ENCODE measurements around the gene GATA6. TPM values are rescaled to one million over a fixed set of nuclear protein-coding genes. Genes with fewer than 3 reads are reported as not detected.
"Not testable (repeated sequence)": the region's sequence is repeated elsewhere in the genome, so short reads cannot be mapped to it uniquely, and the experiment has no call there.

Gene GATA6
- total RNA-seq, 1 donor from 2014 or later: 0.08 TPM

GRCh38 chr18:22180722-22181121, 11.3 kb downstream of the GATA6 start:
- DNase-seq (ENCODE audit: low read depth): no peak

- DNase-seq (ENCODE audit: low read depth): no peak
Measured at GRCh38 chr18:22182884-22183697, 13.7 kb downstream of the GATA6 start.

- no peak for DNase-seq (ENCODE audit: low read depth)
Measured at GRCh38 chr18:22183698-22184170, 14.3 kb downstream of the GATA6 start.

DNA sequence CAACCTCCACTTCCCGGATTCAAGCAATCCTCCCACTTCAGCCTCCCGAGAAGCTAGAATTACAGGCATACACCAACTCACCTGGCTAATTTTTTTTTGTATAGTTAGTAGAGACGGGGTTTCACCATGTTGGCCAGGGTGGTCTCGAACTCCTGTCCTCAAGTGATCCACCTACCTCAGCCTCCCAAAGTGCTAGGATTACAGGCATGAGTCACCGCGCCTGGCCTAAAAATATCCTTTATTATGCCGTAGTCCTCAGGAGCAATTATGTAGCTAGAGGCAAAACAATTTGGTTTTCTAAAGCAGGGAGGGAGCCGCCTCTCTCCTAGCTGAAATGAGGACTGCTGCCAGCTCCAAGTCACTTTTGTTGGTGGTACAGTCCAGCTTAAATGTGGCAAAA, 15.2 kb downstream of the GATA6 start:
- not testable (repeated sequence) for DNase-seq (ENCODE audit: low read depth)

GRCh38 chr18:22185273-22185672, 15.9 kb downstream of the GATA6 start:
- no peak for DNase-seq (ENCODE audit: low read depth)

- no peak for DNase-seq (ENCODE audit: low read depth)
Measured at GRCh38 chr18:22185771-22186386, 16.5 kb downstream of the GATA6 start.

- no peak for DNase-seq (ENCODE audit: low read depth)
Measured at GRCh38 chr18:22186484-22186971, 17.1 kb downstream of the GATA6 start.

DNA sequence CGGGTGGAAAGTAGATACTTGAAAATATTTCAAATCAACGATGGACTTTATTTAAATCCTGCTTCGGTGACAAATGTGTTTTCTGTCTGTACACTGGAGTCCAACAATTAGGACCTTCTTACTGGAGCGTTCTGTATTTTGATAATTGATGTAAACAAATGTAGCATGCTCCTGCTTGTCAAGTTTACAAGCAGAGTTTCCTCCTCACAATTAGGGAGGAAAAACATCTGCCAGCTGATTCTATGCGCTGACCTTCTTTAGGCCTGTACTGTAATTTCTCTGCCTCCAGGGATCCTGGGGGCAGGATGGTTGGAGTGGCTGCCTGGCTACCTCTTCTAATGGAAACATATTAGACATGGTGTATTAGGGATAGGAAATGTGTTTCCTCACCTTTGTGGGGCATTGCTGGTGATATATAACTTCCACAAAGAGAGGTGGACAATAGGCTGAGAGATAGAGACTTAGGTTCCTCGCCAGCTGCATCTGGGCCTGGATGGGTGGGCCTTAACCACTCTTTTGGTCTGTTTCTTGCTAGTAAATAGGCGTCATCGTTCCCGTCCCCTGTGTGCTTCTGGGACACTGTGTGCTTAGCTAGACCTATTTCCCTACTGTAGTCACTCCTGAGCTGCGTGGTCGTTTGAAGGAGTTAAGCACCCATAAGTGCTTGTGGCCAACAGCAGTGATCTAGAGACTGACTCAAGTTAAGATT, 19.3 kb downstream of the GATA6 start:
- DNase-seq (ENCODE audit: low read depth): no peak

DNA sequence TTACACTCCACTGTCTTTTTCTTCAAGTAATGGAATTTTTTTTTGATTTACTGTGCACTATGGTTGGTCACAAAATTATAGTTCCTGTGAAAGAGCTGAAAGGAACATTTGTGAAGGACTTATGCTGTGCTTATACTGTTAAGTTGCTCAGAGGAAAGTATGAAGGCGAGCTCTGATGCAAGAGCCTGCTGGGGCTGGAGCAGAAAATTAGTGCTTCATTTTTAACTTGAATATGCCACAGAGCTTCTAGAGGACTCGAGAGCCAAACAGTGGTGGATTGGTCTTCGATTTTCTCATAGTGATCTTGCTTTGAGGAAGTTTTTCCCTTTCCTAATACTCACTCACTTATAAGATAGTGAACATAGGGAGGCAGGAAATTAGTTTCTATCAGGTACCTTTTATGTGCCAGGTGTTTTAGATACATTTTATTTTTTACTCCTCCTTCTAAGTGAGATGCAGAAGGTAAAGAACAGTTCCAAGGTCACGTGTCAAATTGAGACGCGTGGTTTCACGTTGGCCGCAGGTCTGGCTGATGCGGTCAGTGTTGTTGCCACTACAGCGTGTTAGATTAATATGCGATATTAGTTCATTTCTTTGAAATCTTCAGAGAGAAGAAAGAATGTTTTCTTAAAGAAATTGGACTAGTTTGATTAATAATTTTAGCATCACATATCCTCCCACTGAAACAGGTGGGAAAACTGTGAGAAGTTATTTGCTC, 20.2 kb downstream of the GATA6 start:
- DNase-seq (ENCODE audit: low read depth): no peak

GRCh38 chr18:22191346-22191695, 21.9 kb downstream of the GATA6 start:
- DNase-seq (ENCODE audit: low read depth): no peak

DNA sequence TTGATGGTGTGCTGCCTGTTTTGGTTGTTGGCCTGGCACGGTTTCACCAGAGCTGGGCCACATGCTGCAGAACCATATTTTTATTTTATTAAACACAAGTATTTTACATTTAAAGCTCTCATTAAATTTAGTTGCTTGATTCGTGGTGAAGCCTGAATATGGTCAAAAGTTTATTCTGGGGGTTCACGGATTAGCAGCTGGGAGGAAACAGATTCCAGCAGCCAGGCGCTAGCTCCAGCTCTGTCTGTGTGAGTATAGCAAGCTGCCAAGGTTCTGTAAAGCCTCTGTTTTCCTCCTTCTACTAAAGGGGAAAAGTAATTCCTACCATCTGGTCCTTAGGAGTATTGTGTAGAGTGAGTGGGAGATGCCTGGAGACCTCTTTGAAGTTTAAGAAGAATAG, 22.5 kb downstream of the GATA6 start:
- DNase-seq (ENCODE audit: low read depth): no peak

GRCh38 chr18:22193466-22193865, 24.1 kb downstream of the GATA6 start:
- DNase-seq (ENCODE audit: low read depth): no peak

- no peak for DNase-seq (ENCODE audit: low read depth)
Measured at GRCh38 chr18:22194151-22194598, 24.8 kb downstream of the GATA6 start.

DNA sequence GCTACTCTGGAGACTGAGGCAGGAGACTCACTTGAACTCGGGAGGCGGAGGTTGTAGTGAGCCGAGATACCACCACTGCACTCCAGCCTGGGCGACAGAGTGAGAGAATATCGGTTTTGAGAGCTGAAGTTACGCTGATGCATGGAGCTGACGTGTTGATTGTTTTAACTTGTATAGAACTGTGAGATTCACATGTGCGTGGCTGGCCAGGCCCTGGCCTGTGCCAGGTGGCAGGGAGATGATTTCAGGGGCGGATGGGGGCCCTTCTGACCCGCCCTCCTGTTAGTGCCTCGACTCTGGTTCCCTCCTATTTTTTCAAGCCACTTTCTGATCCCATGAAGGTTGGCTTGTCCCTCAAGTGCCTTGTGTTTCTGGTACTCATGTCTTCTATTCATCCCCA, 25.7 kb downstream of the GATA6 start:
- DNase-seq (ENCODE audit: low read depth): no peak

DNA sequence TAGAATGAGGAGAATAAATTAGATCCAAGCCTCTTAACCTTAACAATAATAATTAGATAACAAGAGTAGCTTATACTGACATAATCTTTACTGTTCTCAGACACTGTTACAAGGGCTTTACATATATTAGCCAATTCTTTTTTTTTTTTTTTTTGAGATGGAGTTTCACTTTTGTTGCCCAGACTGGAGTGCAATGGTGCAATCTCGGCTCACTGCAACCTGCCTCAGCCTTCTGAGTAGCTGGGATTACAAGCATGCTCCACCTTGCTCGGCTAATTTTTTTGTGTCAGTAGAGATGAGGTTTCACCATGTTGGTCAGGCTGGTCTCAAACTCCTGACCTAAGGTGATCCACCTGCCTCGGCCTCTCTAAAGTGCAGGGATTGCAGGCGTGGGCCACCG, 27.6 kb downstream of the GATA6 start:
- not testable (repeated sequence) for DNase-seq (ENCODE audit: low read depth)

DNA sequence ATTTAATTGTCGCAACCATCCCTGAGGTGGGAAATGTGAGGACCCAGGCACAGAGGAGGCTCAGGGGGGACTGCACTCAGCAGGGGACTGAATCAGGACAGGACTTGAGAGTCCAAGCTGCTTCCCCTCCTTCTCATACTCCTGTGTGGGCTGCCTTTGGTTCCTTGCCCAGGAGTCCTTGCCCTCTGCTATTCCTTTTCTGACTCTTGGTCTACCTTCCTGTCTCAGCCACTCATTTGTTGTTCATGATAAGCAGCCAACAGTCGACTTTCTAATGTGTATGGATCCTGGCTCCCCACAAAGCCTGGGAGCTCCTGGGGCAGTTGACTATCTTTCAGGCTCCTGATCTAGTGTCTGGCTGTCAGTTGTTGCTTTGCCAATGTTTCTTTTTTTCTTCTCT, 28.3 kb downstream of the GATA6 start:
- no peak for DNase-seq (ENCODE audit: low read depth)

GRCh38 chr18:22198163-22198562, 28.8 kb downstream of the GATA6 start:
- no peak for DNase-seq (ENCODE audit: low read depth)

DNA sequence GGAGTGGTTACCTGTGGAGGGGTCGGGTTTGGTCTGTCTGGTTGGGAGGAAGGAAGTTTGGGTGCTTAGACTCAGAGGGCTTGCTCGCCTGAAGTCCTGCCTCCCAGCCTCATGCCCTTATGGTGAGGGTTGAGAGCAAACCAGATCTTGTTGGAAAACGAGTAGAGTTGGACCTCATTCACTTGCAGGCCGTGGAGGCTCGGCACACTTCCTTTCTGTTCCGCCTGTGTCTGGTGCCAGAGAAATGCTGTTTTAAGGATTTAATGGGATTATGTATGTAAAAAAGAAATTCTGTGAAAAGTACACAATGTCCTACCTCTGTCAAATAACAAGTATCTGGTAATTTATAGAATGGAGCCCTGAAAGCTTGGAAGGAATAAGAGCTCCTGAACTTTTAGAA, 29.6 kb downstream of the GATA6 start:
- no peak for DNase-seq (ENCODE audit: low read depth)

DNA sequence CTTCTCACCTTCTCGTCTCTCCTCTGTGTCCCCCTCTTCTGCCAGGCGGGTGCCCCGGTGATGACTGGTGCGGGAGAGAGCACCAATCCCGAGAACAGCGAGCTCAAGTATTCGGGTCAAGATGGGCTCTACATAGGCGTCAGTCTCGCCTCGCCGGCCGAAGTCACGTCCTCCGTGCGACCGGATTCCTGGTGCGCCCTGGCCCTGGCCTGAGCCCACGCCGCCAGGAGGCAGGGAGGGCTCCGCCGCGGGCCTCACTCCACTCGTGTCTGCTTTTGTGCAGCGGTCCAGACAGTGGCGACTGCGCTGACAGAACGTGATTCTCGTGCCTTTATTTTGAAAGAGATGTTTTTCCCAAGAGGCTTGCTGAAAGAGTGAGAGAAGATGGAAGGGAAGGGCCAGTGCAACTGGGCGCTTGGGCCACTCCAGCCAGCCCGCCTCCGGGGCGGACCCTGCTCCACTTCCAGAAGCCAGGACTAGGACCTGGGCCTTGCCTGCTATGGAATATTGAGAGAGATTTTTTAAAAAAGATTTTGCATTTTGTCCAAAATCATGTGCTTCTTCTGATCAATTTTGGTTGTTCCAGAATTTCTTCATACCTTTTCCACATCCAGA, 31.3 kb downstream of the GATA6 start:
- no peak for DNase-seq (ENCODE audit: low read depth)

DNA sequence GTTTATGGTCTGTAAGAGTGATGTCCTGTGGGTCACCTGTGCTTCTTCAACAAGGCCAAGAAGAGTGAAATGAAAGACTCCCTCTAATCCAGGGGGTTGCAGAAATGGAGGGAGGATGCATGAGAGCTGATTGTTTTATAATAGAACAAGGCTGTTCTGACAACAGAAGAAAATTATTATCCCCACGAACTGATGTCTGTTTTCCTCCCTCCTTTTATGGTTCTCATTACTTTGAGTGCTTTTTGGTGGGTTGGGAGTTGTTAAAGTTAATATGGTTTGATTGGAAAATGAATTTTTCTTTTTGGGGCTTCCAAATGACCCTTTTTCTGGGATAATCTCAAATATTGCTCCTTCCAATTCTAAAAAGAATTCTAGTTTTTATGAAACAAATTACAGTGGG, 33.6 kb downstream of the GATA6 start:
- no peak for DNase-seq (ENCODE audit: low read depth)
